IMR-90 (cell line): ENCODE data around the gene JAKMIP1. TPM values are rescaled to one million over a fixed set of nuclear protein-coding genes. Genes with fewer than 3 reads are reported as not detected.

Source experiments
- ATAC-seq: fragments of 200-7000 bp; cut with Tn5 transposase; 2 replicates; pipeline ENCODE4 v1.9.1; 2020; ENCODE audit warnings: low read depth, mild to moderate bottlenecking, moderate library complexity
- BruUV-seq: library from RNA; stranded (reverse); fragments of 400-500 nt; replicated peaks from 2 replicates; lab custom pipeline; 2021; lab: Mats Ljungman, UMichigan
- CTCF ChIA-PET: fragments of 300-600 bp; formaldehyde crosslinking; extraction: SDS; loops from one replicate; lab custom pipeline; 2021; ENCODE audit warnings: antibody characterized with exemption; lab: Yijun Ruan, JAX
- POLR2A ChIA-PET: fragments of 300-600 bp; sonication (Branson Sonifier 250); formaldehyde crosslinking; loops from one replicate; lab custom pipeline; 2022; ENCODE audit warnings: antibody characterized with exemption; ENCODE audit not compliant: unreplicated experiment; lab: Charles Lee
- DNase-seq: peaks from one replicate; pipeline ENCODE4 v3.0.0; 2013
- H2AFZ ChIP-seq: replicated peaks from 2 replicates; pipeline ENCODE3; 2013; ENCODE audit warnings: low read length, mild to moderate bottlenecking; ENCODE audit not compliant: poor library complexity
- H2AK5ac ChIP-seq: 2 replicates; pipeline ENCODE4 v1.6.1; 2013; ENCODE audit warnings: low read depth, low read length, inconsistent platforms
- H2AK9ac ChIP-seq: replicated peaks from 2 replicates; pipeline ENCODE3; 2013; ENCODE audit warnings: mild to moderate bottlenecking, low read depth, low read length, moderate library complexity; ENCODE audit not compliant: poor library complexity
- H2BK120ac ChIP-seq: 2 replicates; pipeline ENCODE4 v1.6.1; 2013; ENCODE audit warnings: low read depth, low read length, inconsistent platforms
- H2BK15ac ChIP-seq: 3 replicates; pipeline ENCODE4 v1.6.1; 2013; ENCODE audit warnings: low read depth, low read length, inconsistent platforms
- H2BK20ac ChIP-seq: 2 replicates; pipeline ENCODE4 v1.6.1; 2013; ENCODE audit warnings: low read depth, mild to moderate bottlenecking, inconsistent platforms, low read length, moderate library complexity
- H2BK5ac ChIP-seq: 2 replicates; pipeline ENCODE4 v1.6.1; 2013; ENCODE audit warnings: mild to moderate bottlenecking, low read depth, low read length, inconsistent platforms; ENCODE audit not compliant: poor library complexity, severe bottlenecking
- H3K14ac ChIP-seq: replicated peaks from 2 replicates; pipeline ENCODE4 v1.6.1; 2013; ENCODE audit warnings: low read depth, low read length, inconsistent platforms
- H3K18ac ChIP-seq: 2 replicates; pipeline ENCODE4 v1.6.1; 2013; ENCODE audit warnings: low read depth, low read length, control low read depth
- H3K23ac ChIP-seq: 2 replicates; pipeline ENCODE4 v1.6.1; 2013; ENCODE audit warnings: low read depth, low read length, inconsistent platforms
- H3K27ac ChIP-seq: 2 replicates; pipeline ENCODE4 v1.5.1; 2013; ENCODE audit warnings: mild to moderate bottlenecking, control low read depth, low read length; ENCODE audit not compliant: insufficient read depth
- H3K27me3 ChIP-seq: 2 replicates; pipeline ENCODE4 v1.6.1; 2013; ENCODE audit warnings: low read length; ENCODE audit not compliant: control insufficient read depth, insufficient read depth
- H3K36me3 ChIP-seq: 2 replicates; pipeline ENCODE4 v1.6.1; 2013; ENCODE audit warnings: low read length, mixed read lengths; ENCODE audit not compliant: control insufficient read depth, insufficient read depth
- H3K4ac ChIP-seq: 2 replicates; pipeline ENCODE4 v1.6.1; 2013; ENCODE audit warnings: low read depth, low read length, inconsistent platforms
- H3K4me1 ChIP-seq: 2 replicates; pipeline ENCODE4 v1.6.1; 2013; ENCODE audit warnings: low read length, mixed read lengths; ENCODE audit not compliant: control insufficient read depth, insufficient read depth
- H3K4me2 ChIP-seq: 2 replicates; pipeline ENCODE4 v1.6.1; 2013; ENCODE audit warnings: low read depth, mild to moderate bottlenecking, control low read depth, low read length, moderate library complexity
- H3K4me3 ChIP-seq: 2 replicates; pipeline ENCODE4 v1.5.1; 2013; ENCODE audit warnings: low read depth, mild to moderate bottlenecking, control low read depth, low read length, moderate library complexity; ENCODE audit not compliant: insufficient read depth
- H3K56ac ChIP-seq: 2 replicates; pipeline ENCODE4 v1.6.1; 2013; ENCODE audit warnings: low read length, inconsistent platforms; ENCODE audit not compliant: insufficient read depth; ENCODE audit errors: extremely low read depth
- H3K79me1 ChIP-seq, 2 experiments: 2 replicates each; pipeline ENCODE4 v1.6.1; 2013; ENCODE audit warnings: low read length in 2 of 2, inconsistent platforms in 1 of 2, low read depth in 1 of 2
- H3K9ac ChIP-seq: 2 replicates; pipeline ENCODE4 v1.6.1; 2013; ENCODE audit warnings: low read depth, low read length, control low read depth
- H3K9me1 ChIP-seq: 2 replicates; pipeline ENCODE4 v1.6.1; 2013; ENCODE audit warnings: low read length, inconsistent platforms; ENCODE audit not compliant: insufficient read depth
- H3K9me3 ChIP-seq: 2 replicates; pipeline ENCODE4 v1.6.1; 2013; ENCODE audit warnings: low read length; ENCODE audit not compliant: control insufficient read depth, insufficient read depth
- H4K20me1 ChIP-seq: 2 replicates; pipeline ENCODE4 v1.6.1; 2013; ENCODE audit warnings: low read length, inconsistent platforms; ENCODE audit not compliant: insufficient read depth
- H4K5ac ChIP-seq: 2 replicates; pipeline ENCODE4 v1.6.1; 2013; ENCODE audit warnings: mild to moderate bottlenecking, low read depth, low read length, control low read depth
- H4K8ac ChIP-seq, 2 experiments: 2 replicates each; pipeline ENCODE4 v1.6.1; 2013; ENCODE audit warnings: low read depth in 2 of 2, low read length in 2 of 2, control low read depth in 1 of 2, inconsistent platforms in 1 of 2
- H4K91ac ChIP-seq: 2 replicates; pipeline ENCODE4 v1.6.1; 2013; ENCODE audit warnings: low read depth, low read length, inconsistent platforms; ENCODE audit not compliant: insufficient read depth
- CHD1 ChIP-seq: IDR thresholded peaks from 2 replicates; pipeline ENCODE4 v1.6.1; 2012; ENCODE audit warnings: low read depth, low read length, improper control_type of control experiment
- MAZ ChIP-seq: IDR thresholded peaks from 2 replicates; pipeline ENCODE4 v1.6.1; 2012; ENCODE audit warnings: low read depth, mild to moderate bottlenecking, low read length, improper control_type of control experiment, moderate library complexity, borderline replicate concordance
- WGBS, 2 experiments: methylation state at CpG; one replicate each; pipeline versions ENCODE4 v1.1.5 to v1.1.7; 2013; ENCODE audit warnings: missing lambda C conversion rate in 2 of 2; ENCODE audit not compliant: insufficient read length in 1 of 2; ENCODE audit errors: extremely low coverage in 2 of 2; 5-methylcytosine and 5-hydroxymethylcytosine counted together
- dilution Hi-C: fragments of 300-500 bp; cut with HindIII; formaldehyde crosslinking; loops from one replicate; pipeline ENCODE4 v1.14.3; 2018; ENCODE audit warnings: low sequenced_read_pairs; ENCODE audit not compliant: unreplicated experiment
- in situ Hi-C: fragments of 300-500 bp; cut with MboI; formaldehyde crosslinking; loops from 3 replicates; pipeline ENCODE4 v1.14.3; 2019; ENCODE audit warnings: low sequenced_read_pairs, inconsistent platforms, mixed read lengths
- intact Hi-C: fragments of 100-400 bp; cut with micrococcal nuclease; formaldehyde crosslinking; loops from 2 replicates; pipeline ENCODE4 v1.10.0; 2022
- polyA plus RNA-seq, 3 experiments: library from polyadenylated mRNA; depleted of rRNA; stranded (reverse); fragments of >200 nt; gene quantifications; 2 replicates each; pipeline ENCODE4 v1.2.3, GENCODE V29; 2012; ENCODE audit warnings: low replicate concordance in 1 of 3
- total RNA-seq: library from RNA; depleted of rRNA; stranded (reverse); fragments of >200 nt; gene quantifications from 2 replicates; pipeline ENCODE4 v1.2.3, GENCODE V29; 2012

JAKMIP1 gene
- total and polyA plus RNA-seq, 2 of the 4 experiments (the other 2 are of a cell fraction) = not detected

DNA sequence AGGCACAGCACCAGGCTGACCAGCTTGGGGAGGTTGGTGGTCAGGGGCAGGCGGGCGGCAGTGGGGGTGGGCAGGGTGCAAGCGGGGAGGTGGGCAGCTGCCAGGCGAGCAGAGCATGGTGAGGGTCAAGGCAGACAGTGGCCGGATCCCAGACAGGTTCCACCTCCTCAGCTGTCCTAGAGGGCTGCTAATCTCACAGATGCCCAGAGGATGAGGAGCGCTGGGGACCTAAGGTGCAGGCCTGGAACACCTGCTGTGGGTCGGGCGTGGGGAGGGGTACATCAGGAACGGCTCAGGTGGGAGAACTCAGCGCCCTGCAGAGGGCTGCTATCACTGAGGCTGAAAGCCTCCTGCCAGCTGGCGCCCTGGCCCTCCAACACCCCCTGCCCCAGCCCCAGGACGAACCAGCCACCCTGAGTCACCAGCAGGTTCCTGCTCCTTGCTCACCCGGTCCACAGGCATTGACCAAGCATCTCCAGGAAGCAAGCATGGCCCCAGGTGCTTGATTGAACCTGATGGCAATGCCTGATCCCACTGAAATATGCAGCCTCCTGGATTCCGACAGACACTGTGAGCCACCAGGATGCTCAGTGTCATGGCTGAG lies 153.7 kb downstream of the JAKMIP1 start:
- 80% methylated on average over 1 of the region's 14 CpGs; no CpG with 5 or more reads in 1 of the 2 experiments for WGBS, 2 experiments
- H2BK20ac ChIP-seq = no peak overlapping the region
- POLR2A ChIA-PET = no interaction called here

More for the DNA sequence above, 153.7 kb downstream of the JAKMIP1 start:
- TF ChIP-seq CHD1 = no peak
- TF ChIP-seq MAZ = no peak
- BruUV-seq = no TSS peak
- Histone ChIP-seq H3K14ac (no peak overlapping the region), H4K91ac (no peak overlapping the region), H2AK5ac (no peak overlapping the region), H2BK15ac (no peak overlapping the region), H3K4me3 (no peak overlapping the region), H3K9ac (no peak overlapping the region), H2BK5ac (no peak overlapping the region), H3K4me1 (no peaks in the 10 kb centered on the region), H2AFZ (no peak overlapping the region), H2AK9ac (no peak overlapping the region), H3K56ac (no peak overlapping the region), H3K23ac (no peak overlapping the region), H3K27ac (no peak overlapping the region), H3K36me3 (no peaks in the 10 kb centered on the region), H3K79me1 (no peaks in the 10 kb centered on the region), H4K5ac (no peak overlapping the region), H3K27me3 (no peaks in the 10 kb centered on the region), H3K9me1 (no peaks in the 10 kb centered on the region), H3K4ac (no peak overlapping the region), H3K18ac (no peak overlapping the region), H4K8ac (no peak overlapping the region), H3K4me2 (no peak overlapping the region), H3K9me3 (no peaks in the 10 kb centered on the region; the same call in 1 of the 2 replicates), H4K20me1 (no peaks in the 10 kb centered on the region), H2BK120ac (no peak overlapping the region)
- ATAC-seq (no peak), DNase-seq (no peak)
- dilution Hi-C loops (no loop called here), intact Hi-C loops (no loop called here), in situ Hi-C loops (loop anchor here (25.0 kb wide), 2 partner anchors 91 to 391 kb away; no protein-coding TSS in a partner anchor)
- CTCF ChIA-PET = no interaction called here
